Activated gamma-delta T cell (primary cell): ENCODE results near the gene SLIT1.

Experiments used
- DNase-seq: peaks from one replicate; lab custom pipeline; 2025; lab: John Stamatoyannopoulos, UW

SLIT1 gene

GRCh38 chr10:97003151-97003803, 182.5 kb downstream of the SLIT1 start:
- no peak for DNase-seq

DNA sequence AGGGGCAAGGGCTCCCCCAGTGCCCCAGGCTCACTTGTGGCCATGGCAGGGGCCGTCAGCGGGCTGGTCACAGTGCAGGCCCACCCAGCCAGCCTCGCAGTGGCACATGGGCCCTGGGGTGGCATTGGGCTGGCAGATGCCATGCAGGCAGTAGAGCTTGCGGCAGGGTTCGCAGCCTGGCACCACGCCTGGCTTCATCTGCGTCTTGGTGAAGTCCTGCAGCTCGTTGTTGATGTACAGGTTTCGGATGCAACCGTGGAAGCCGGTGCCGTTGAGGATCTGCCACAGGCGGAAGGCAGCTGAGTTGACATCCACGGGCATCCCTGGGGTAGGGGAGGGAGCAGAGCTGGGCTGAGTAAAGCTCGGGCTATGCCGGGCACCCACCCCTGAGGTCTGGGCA, 183.1 kb downstream of the SLIT1 start:
- no peak for DNase-seq

GRCh38 chr10:97001183-97001991, 184.4 kb downstream of the SLIT1 start:
- DNase-seq, result no peak

DNA sequence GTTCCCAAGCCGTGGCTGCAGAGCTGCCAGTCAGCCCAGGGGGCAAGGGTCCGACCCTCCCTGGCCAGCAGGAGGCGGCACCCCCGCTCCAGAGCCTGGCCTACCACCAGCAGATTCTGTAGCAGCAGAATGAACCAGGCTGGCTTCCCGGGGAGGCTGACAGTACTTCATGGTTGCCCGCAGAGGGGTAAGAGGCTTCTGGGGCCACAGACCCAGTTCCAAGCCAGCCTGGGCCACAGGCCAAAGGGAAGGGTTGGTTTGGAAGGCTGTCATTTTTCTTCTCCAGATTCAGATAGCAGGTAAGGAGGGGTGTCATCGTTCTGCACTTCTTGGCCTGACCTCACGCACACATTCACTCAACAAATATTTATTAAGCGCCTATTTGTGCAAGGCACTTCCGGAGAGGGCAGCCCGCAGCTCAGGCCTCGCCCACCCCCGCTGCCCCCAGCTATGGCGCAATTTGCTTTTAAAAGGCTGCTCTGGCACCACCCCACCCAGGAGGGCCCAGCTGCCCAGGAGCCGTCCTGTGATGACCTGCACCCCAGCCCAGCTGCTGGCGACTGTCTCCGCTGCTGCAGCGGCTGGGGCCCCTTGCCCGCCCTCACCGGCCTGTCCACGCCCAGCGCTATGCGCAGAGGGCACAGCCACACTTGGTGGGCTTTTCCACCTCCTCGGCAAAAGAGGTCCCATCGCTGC, 185.1 kb downstream of the SLIT1 start:
- DNase-seq, result no peak

DNA sequence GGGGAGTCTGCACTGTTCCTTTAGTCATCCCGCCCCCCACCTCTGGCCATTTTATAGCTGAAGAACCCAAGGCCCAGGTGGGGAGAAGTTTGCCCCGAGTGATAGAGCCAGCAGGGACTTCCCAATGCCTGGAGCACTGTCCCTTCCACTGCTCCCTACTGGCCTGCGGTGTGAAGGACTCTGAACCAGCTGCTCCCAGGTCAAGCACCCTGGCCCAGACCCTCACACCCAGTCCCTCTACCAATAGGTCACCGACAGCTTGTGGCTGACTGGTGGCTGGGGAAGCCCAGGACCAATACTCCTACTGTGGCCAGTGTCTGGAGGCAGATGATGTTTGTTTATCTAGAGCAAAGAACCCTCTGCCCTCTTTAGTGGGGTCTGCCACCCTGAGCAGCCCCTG, 185.8 kb downstream of the SLIT1 start:
- no peak for DNase-seq

DNA sequence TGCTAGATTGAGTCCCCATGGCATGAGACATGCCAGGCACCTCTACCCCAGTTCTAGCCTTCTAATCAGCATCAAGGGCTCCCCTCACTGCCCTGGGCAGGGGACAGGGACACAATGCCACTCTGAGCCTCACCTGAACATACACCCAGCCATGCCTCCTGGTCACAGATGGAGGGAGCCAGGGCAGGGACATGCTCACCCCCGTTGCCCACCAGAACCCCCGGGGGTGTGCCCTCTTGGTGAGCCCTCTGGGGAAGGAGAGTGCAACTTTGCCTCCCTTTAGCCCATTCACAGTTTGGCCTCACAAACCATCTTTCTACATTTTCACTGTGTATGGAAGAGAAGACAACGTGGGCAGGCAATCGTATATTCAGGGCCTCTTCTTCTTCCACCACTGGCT, 186.4 kb downstream of the SLIT1 start:
- no peak for DNase-seq

GRCh38 chr10:96998329-96998888, 187.3 kb downstream of the SLIT1 start:
- no peak for DNase-seq

- DNase-seq, result no peak
These were observed 189.3 kb downstream of the SLIT1 start for GRCh38 chr10:96996275-96996965.

GRCh38 chr10:96995851-96996250, 189.9 kb downstream of the SLIT1 start:
- no peak for DNase-seq

DNA sequence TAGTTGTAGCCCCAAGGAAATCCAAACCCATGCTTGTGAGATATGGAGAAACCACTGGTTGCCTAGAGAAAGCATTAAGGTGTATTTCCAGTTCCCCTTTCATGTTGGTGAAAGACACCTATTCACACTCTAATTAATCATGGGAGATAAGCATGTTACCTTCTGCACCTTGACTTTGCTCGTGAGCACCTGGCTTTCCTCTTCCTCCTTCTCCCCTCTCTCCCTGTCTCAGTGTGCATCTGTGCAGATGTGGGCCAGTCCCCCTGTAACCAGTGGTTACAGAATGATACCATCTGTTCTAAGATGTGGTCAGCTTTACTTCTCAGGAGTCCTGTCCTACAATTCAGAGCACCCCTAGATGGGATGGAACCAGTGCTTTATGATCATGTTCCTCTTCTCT, 193.0 kb downstream of the SLIT1 start:
- no peak for DNase-seq

GRCh38 chr10:96991313-96991841, 194.4 kb downstream of the SLIT1 start:
- no peak for DNase-seq

DNA sequence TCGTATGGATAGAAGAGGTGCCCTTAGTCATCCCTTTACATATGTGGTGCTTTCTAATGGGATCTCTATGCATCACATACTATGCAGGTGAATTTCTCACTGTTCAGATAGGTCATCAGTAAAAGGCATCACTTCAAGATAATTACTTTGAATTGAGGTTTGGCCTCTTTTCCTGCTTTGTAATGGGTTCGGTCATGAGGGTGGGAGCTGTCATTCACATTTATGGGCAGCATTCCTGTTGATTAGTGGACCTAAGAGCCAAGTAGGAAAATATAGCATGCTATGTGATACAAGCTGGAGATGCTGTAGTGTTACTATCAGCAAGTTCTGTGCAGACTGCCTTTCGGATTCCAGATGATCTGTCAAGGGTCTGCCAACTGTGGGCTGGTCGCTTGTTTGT, 197.3 kb downstream of the SLIT1 start:
- DNase-seq, result no peak

- DNase-seq, result no peak
These were observed 197.9 kb downstream of the SLIT1 start for GRCh38 chr10:96987842-96988175.

GRCh38 chr10:96987141-96987841, 198.5 kb downstream of the SLIT1 start:
- DNase-seq, result no peak

DNA sequence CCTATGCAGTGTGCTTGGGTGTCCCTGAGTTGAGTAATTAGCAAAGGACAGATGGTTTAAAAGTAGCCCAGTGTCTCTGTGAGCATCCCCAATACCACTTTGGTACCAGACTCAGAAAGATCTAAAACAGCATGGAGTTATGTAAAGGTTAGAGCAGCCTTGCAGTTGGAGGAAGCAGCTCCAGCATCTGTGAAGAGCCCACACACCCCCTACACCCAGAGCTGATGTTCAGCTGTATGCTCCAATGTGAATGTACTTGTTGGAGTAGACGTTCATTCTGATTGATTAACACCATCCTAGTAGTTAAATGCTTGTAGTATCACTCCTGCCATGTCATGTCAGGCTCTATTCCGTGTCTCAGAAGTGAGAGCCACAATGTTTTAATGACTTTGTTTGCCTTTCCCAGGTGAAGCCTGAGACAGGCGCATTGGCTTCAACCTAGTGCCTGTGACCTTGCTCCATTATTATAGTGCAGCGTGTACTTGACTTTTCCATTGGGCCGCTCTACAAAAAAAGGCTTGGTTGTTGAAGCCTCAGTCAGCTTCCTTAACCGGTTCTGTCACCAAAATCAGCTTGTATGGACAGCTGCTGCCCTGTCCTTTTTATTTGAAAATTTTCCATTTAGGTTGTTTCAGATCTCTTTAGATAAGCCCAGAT, 199.4 kb downstream of the SLIT1 start:
- DNase-seq, result no peak

DNA sequence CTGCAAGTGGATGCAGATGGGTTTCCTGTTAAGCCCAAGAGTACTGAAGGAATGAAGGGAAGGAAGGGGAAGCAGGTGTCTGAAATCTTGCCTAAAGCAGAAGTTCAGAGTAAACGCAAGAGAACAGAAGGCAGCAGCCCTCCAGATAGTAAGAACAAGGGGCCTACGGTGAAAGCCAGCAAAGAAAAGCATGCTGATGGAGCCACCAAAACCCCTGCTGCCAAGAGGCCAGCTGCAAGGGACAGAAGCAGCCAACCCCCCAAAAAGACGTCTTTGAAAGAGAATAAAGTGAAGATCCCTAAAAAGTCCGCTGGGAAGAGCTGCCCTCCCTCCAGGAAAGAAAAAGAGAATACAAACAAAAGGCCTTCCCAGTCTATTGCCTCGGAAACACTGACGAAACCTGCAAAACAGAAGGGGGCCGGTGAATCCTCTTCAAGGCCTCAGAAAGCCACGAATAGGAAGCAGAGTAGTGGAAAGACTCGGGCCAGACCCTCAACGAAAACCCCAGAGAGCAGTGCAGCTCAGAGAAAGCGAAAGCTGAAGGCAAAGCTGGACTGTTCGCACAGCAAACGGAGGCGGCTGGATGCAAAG, 201.1 kb downstream of the SLIT1 start:
- DNase-seq, result no peak

DNA sequence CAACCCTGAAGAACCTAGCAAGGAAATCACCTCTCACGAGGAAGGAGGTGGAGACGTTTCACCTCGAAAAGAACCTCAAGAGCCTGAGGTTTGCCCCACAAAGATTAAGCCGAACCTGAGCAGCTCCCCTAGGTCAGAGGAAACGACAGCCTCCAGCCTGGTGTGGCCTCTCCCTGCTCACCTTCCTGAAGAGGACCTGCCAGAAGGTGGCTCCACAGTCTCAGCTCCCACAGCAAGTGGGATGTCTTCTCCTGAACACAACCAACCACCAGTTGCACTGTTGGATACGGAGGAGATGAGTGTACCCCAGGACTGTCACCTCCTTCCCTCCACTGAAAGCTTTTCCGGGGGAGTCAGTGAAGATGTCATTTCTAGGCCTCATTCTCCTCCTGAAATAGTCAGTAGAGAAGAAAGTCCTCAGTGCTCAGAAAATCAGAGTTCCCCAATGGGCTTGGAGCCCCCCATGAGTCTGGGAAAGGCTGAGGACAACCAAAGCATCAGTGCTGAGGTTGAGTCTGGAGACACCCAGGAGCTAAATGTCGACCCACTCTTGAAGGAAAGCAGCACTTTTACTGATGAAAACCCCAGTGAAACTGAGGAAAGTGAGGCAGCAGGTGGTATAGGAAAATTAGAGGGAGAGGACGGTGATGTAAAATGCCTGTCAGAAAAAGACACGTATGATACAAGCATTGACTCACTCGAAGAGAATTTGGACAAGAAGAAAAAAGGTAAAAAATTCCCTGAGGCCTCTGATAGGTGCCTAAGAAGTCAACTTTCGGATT, 203.4 kb downstream of the SLIT1 start:
- no peak for DNase-seq

GRCh38 chr10:96978621-96979154, 207.1 kb downstream of the SLIT1 start:
- DNase-seq, result no peak

DNA sequence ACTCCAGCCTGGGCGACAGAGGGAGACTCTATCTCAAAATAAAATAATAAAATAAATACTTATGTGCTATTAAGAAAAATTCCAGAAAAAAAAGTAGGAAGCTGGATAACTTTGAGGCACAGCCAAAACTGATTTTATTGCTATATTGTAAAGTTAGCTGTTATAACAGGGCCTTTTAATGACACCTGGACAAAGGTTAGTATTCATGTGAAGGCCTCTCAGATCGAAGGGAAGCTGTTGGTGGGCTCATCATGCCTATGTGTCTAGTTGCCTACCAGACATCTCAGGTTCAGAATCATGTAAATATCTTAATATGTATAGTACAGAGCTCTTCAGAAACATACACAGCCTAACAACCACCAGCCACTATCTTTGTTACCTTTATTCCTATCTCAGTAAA, 210.6 kb downstream of the SLIT1 start:
- DNase-seq, result no peak
